NCI-H146 (cell line): ENCODE results near the gene GPR63.

Experiments
- DNase-seq: peaks from one replicate; lab custom pipeline; 2025; lab: John Stamatoyannopoulos, UW

GPR63 gene

GRCh38 chr6:96837081-96837971 is at the start of gene GPR63:
Gene GPR63, minus strand, starts transcription at chr6:96837477. Its CDS starts 37,746 bp downstream, at chr6:96799731.
- peak; percentile 86 for DNase-seq

- DNase-seq = no peak
Observed at GRCh38 chr6:96886519-96886918, 49.2 kb upstream of the GPR63 start.

- peak; percentile 72 for DNase-seq
Observed at GRCh38 chr6:96885187-96885631, 47.9 kb upstream of the GPR63 start.

- DNase-seq = no peak
Observed at GRCh38 chr6:96878143-96878542, 40.9 kb upstream of the GPR63 start.

GRCh38 chr6:96876886-96877545 is 39.7 kb upstream of the GPR63 start:
- no peak for DNase-seq

GRCh38 chr6:96872976-96873375 is 35.7 kb upstream of the GPR63 start:
- DNase-seq = no peak

GRCh38 chr6:96865055-96865405 is 27.8 kb upstream of the GPR63 start:
- DNase-seq = no peak

GRCh38 chr6:96864216-96865054 is 27.2 kb upstream of the GPR63 start:
- DNase-seq = no peak

GRCh38 chr6:96862560-96862959 is 25.3 kb upstream of the GPR63 start:
- DNase-seq = no peak

GRCh38 chr6:96861588-96861987 is 24.3 kb upstream of the GPR63 start:
- no peak for DNase-seq

GRCh38 chr6:96856856-96857255 is 19.6 kb upstream of the GPR63 start:
- no peak for DNase-seq

GRCh38 chr6:96853083-96853482 is 15.8 kb upstream of the GPR63 start:
- DNase-seq = no peak

GRCh38 chr6:96852605-96853004 is 15.3 kb upstream of the GPR63 start:
- DNase-seq = no peak

GRCh38 chr6:96851858-96852257 is 14.6 kb upstream of the GPR63 start:
- no peak for DNase-seq

GRCh38 chr6:96849615-96850014 is 12.3 kb upstream of the GPR63 start:
- DNase-seq = no peak

- no peak for DNase-seq
Observed at GRCh38 chr6:96844530-96844929, 7.3 kb upstream of the GPR63 start.

GRCh38 chr6:96841345-96841744 is 4.1 kb upstream of the GPR63 start:
- no peak for DNase-seq

- DNase-seq = peak; percentile 59
Observed at GRCh38 chr6:96836631-96837080, 621 bp downstream of the GPR63 start.

GRCh38 chr6:96834070-96834469 is 3.2 kb downstream of the GPR63 start:
- no peak for DNase-seq

- no peak for DNase-seq
Observed at GRCh38 chr6:96832780-96833179, 4.5 kb downstream of the GPR63 start.

GRCh38 chr6:96826865-96827264 is 10.4 kb downstream of the GPR63 start:
- DNase-seq = no peak

- no peak for DNase-seq
Observed at GRCh38 chr6:96823743-96824142, 13.5 kb downstream of the GPR63 start.
